ENCODE results near the gene TMED4. TPM values are rescaled to one million over a fixed set of nuclear protein-coding genes. Genes with fewer than 3 reads are reported as not detected.

TMED4 gene
- total and polyA plus RNA-seq, 2 of the 13 experiments (the other 11 are each of a cell fraction or from before 2014, with no cell fraction given) = 81.4 to 109 TPM

DNA sequence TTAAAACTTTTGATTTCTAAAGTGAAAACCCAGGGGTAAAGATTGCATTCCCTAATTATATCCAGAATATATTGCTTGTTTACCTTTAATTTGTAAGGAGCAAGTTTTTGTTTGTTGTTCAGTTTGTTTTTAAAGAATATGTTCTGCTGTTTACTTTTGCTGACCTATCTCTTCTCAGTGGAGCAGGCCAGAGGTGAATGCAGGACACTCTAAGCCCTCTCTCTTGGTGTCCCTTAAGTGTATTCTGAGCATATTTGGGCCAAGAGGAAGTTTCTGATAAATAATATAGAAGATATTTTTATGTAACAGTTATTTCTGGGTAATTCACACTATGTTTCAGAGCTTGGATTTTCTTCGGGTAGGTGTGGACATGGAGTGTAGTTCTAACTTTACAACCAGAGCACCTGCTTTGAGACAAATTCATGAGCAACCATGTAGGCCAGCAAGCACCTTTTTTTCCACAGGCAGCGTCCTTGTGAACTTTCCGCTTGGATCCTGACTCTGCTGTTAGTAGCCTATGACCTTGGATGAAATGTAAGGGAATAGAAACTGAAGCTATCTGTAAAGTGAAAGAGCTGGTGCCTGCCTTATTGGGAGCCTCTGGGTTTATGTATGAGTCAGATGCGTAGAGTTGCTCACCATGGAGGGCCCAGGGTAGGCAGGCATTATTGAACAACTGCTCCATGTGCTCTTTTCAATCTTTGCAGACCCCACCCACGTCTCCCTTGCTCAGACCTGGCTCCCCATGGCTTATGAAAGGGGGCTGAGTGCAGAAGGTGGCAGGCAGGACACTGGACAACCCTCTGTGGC lies 40.5 kb upstream of the TMED4 start (continued):
- TF ChIP-seq, protein P1, sequence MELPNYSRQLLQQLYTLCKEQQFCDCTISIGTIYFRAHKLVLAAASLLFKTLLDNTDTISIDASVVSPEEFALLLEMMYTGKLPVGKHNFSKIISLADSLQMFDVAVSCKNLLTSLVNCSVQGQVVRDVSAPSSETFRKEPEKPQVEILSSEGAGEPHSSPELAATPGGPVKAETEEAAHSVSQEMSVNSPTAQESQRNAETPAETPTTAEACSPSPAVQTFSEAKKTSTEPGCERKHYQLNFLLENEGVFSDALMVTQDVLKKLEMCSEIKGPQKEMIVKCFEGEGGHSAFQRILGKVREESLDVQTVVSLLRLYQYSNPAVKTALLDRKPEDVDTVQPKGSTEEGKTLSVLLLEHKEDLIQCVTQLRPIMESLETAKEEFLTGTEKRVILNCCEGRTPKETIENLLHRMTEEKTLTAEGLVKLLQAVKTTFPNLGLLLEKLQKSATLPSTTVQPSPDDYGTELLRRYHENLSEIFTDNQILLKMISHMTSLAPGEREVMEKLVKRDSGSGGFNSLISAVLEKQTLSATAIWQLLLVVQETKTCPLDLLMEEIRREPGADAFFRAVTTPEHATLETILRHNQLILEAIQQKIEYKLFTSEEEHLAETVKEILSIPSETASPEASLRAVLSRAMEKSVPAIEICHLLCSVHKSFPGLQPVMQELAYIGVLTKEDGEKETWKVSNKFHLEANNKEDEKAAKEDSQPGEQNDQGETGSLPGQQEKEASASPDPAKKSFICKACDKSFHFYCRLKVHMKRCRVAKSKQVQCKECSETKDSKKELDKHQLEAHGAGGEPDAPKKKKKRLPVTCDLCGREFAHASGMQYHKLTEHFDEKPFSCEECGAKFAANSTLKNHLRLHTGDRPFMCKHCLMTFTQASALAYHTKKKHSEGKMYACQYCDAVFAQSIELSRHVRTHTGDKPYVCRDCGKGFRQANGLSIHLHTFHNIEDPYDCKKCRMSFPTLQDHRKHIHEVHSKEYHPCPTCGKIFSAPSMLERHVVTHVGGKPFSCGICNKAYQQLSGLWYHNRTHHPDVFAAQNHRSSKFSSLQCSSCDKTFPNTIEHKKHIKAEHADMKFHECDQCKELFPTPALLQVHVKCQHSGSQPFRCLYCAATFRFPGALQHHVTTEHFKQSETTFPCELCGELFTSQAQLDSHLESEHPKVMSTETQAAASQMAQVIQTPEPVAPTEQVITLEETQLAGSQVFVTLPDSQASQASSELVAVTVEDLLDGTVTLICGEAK (IDR thresholded peaks at IDR 0.05) = no peak
- TF ChIP-seq, protein P1 (CRISPR knock-in tag; IDR thresholded peaks at IDR 0.05) = no peak
- TF ChIP-seq ZNF674 (CRISPR knock-in tag; IDR thresholded peaks at IDR 0.05; ENCODE audit: low read depth) (no peak), ARID2 (CRISPR knock-in tag; IDR thresholded peaks at IDR 0.05; ENCODE audit: borderline replicate concordance) (no peak), KMT2A (CRISPR knock-in tag; IDR thresholded peaks at IDR 0.05) (no peak), ZNF724P (CRISPR knock-in tag; IDR thresholded peaks at IDR 0.05; ENCODE audit: borderline replicate concordance) (no peak), IKZF4 (CRISPR knock-in tag; IDR thresholded peaks at IDR 0.05; ENCODE audit: borderline replicate concordance, low read depth, not compliant biosample characterization) (no peak), MTF2 (CRISPR knock-in tag; IDR thresholded peaks at IDR 0.05; ENCODE audit: borderline replicate concordance) (no peak), MAFF (IDR thresholded peaks at IDR 0.05; ENCODE audit: low read depth, low read length) (no peak), GABPB1 (CRISPR knock-in tag; IDR thresholded peaks at IDR 0.05) (no peak), SNAI1 (CRISPR knock-in tag; IDR thresholded peaks at IDR 0.05; ENCODE audit: borderline replicate concordance) (no peak), GZF1 (CRISPR knock-in tag; IDR thresholded peaks at IDR 0.05) (no peak)
- TF ChIP-seq, protein P2, sequence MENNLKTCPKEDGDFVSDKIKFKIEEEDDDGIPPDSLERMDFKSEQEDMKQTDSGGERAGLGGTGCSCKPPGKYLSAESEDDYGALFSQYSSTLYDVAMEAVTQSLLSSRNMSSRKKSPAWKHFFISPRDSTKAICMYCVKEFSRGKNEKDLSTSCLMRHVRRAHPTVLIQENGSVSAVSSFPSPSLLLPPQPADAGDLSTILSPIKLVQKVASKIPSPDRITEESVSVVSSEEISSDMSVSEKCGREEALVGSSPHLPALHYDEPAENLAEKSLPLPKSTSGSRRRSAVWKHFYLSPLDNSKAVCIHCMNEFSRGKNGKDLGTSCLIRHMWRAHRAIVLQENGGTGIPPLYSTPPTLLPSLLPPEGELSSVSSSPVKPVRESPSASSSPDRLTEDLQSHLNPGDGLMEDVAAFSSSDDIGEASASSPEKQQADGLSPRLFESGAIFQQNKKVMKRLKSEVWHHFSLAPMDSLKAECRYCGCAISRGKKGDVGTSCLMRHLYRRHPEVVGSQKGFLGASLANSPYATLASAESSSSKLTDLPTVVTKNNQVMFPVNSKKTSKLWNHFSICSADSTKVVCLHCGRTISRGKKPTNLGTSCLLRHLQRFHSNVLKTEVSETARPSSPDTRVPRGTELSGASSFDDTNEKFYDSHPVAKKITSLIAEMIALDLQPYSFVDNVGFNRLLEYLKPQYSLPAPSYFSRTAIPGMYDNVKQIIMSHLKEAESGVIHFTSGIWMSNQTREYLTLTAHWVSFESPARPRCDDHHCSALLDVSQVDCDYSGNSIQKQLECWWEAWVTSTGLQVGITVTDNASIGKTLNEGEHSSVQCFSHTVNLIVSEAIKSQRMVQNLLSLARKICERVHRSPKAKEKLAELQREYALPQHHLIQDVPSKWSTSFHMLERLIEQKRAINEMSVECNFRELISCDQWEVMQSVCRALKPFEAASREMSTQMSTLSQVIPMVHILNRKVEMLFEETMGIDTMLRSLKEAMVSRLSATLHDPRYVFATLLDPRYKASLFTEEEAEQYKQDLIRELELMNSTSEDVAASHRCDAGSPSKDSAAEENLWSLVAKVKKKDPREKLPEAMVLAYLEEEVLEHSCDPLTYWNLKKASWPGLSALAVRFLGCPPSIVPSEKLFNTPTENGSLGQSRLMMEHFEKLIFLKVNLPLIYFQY (CRISPR knock-in tag; IDR thresholded peaks at IDR 0.05; ENCODE audit: borderline replicate concordance) = no peak
- TF ChIP-seq, protein P3, sequence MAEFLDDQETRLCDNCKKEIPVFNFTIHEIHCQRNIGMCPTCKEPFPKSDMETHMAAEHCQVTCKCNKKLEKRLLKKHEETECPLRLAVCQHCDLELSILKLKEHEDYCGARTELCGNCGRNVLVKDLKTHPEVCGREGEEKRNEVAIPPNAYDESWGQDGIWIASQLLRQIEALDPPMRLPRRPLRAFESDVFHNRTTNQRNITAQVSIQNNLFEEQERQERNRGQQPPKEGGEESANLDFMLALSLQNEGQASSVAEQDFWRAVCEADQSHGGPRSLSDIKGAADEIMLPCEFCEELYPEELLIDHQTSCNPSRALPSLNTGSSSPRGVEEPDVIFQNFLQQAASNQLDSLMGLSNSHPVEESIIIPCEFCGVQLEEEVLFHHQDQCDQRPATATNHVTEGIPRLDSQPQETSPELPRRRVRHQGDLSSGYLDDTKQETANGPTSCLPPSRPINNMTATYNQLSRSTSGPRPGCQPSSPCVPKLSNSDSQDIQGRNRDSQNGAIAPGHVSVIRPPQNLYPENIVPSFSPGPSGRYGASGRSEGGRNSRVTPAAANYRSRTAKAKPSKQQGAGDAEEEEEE (CRISPR knock-in tag; IDR thresholded peaks at IDR 0.05; ENCODE audit: borderline replicate concordance) = no peak
